GM12892 (cell line): Measurements from ENCODE around the gene TBC1D26. TPM values are rescaled to one million over a fixed set of nuclear protein-coding genes. Genes with fewer than 3 reads are reported as not detected.
A peak's percentile ranks its signal among the peaks of the same experiment; 100 is the strongest.
"Not testable (repeated sequence)": the region's sequence is repeated elsewhere in the genome, so short reads cannot be mapped to it uniquely, and the experiment has no call there.

Experiments used
- DNase-seq: peaks from one replicate; pipeline ENCODE4 v3.0.0; 2011; ENCODE audit not compliant: insufficient read length
- FAIRE-seq: peaks from 2 replicates; lab custom pipeline; 2011; peaks lifted over from hg19 to GRCh38; lab: Jason Lieb, UNC
- POLR2A ChIP-seq: IDR thresholded peaks from 2 replicates; pipeline ENCODE4 v1.6.1; 2011; ENCODE audit warnings: low read depth, low read length, control low read depth
- POLR2AphosphoS5 ChIP-seq: IDR thresholded peaks from 2 replicates; pipeline ENCODE4 v1.6.1; 2011; ENCODE audit warnings: low read depth, low read length, control low read depth
- TAF1 ChIP-seq: IDR thresholded peaks from 2 replicates; pipeline ENCODE4 v1.6.1; 2011; ENCODE audit warnings: low read depth, mild to moderate bottlenecking, control low read depth, low read length, borderline replicate concordance
- polyA plus RNA-seq: library from polyadenylated mRNA; unstranded; fragments of >200 nt; gene quantifications from one replicate; pipeline ENCODE4 v1.2.1, GENCODE V29; 2012; ENCODE audit warnings: missing spikeins, inconsistent platforms; ENCODE audit not compliant: missing spikeins

The TBC1D26 gene
- polyA plus RNA-seq = not detected

GRCh38 chr17:15731900-15732299, at the start of gene TBC1D26:
TSS of gene TBC1D26 (plus strand) at chr17:15732283. CDS start at chr17:15735349, 3,066 bp downstream.
- FAIRE-seq, DNase-seq: not testable (repeated sequence)

- not testable (repeated sequence) for DNase-seq, FAIRE-seq
These were observed 48.9 kb upstream of the TBC1D26 start for GRCh38 chr17:15683135-15683534.

GRCh38 chr17:15683824-15684478, 48.1 kb upstream of the TBC1D26 start, which contains the start of gene TRIM16:
TSS of gene TRIM16 (minus strand) at chr17:15684311. CDS start at chr17:15651609, 32,702 bp downstream.
- FAIRE-seq = not testable (repeated sequence)
- TF ChIP-seq POLR2A = peak; percentile 55; the same call in 1 of the 2 replicates

GRCh38 chr17:15687494-15687893, 44.6 kb upstream of the TBC1D26 start:
- not testable (repeated sequence) for DNase-seq, FAIRE-seq

More at GRCh38 chr17:15683824-15684478, 48.1 kb upstream of the TBC1D26 start, which contains the start of gene TRIM16:
- peak; percentile 40 for DNase-seq

- FAIRE-seq = peak; percentile 9
- DNase-seq = not testable (repeated sequence)
These were observed 33.1 kb upstream of the TBC1D26 start for GRCh38 chr17:15698967-15699366.

- peak; percentile 57; the same call in 1 of the 2 replicates for TF ChIP-seq POLR2A
- TF ChIP-seq POLR2AphosphoS5 = peak; percentile 38; the same call in 1 of the 2 replicates
- TF ChIP-seq TAF1 = 0 out of 2 replicates have a peak, but pooled peaks have one; percentile 22
- DNase-seq (peak; percentile 71), FAIRE-seq (peak; percentile 98)
These were observed 32.6 kb upstream of the TBC1D26 start, which contains the start of gene ZNF286A for GRCh38 chr17:15699413-15699924. TSS of gene ZNF286A (plus strand) at chr17:15699752. CDS start at chr17:15700330, 578 bp downstream.

- not testable (repeated sequence) for FAIRE-seq, DNase-seq
These were observed 32.1 kb upstream of the TBC1D26 start for GRCh38 chr17:15699937-15700336.

- DNase-seq, FAIRE-seq: not testable (repeated sequence)
These were observed 27.8 kb upstream of the TBC1D26 start for GRCh38 chr17:15704239-15704638.

- FAIRE-seq = not testable (repeated sequence)
These were observed 27.3 kb upstream of the TBC1D26 start for GRCh38 chr17:15704813-15705212.

GRCh38 chr17:15708879-15709278, 23.2 kb upstream of the TBC1D26 start:
- DNase-seq, FAIRE-seq: not testable (repeated sequence)

More at GRCh38 chr17:15704813-15705212, 27.3 kb upstream of the TBC1D26 start:
- not testable (repeated sequence) for DNase-seq

GRCh38 chr17:15716601-15717563, 15.2 kb upstream of the TBC1D26 start:
- not testable (repeated sequence) for DNase-seq
- peak; percentile 9 for FAIRE-seq

- not testable (repeated sequence) for FAIRE-seq, DNase-seq
These were observed 1.5 kb upstream of the TBC1D26 start for GRCh38 chr17:15730535-15730934.

- not testable (repeated sequence) for DNase-seq, FAIRE-seq
These were observed 1.2 kb downstream of the TBC1D26 start for GRCh38 chr17:15733174-15733789.

GRCh38 chr17:15736578-15736977, 4.5 kb downstream of the TBC1D26 start:
- FAIRE-seq, DNase-seq: not testable (repeated sequence)
